Measurements from ENCODE around the gene EXO1. TPM values are rescaled to one million over a fixed set of nuclear protein-coding genes. Genes with fewer than 3 reads are reported as not detected.

EXO1 gene
- total and polyA plus RNA-seq, 5 donors from 2014 or later, result 0.83 to 2.7 (median 2.0) TPM

- Histone ChIP-seq H3K4me3 (ENCODE audit: low read depth, low read length) (no peak overlapping the region), H3K36me3 (ENCODE audit: control insufficient read depth, insufficient read depth, low read length) (no peaks in the 10 kb centered on the region), H3K4me1 (ENCODE audit: control insufficient read depth, insufficient read depth, low read length, poor library complexity, severe bottlenecking) (no peaks in the 10 kb centered on the region), H3K27me3 (ENCODE audit: control insufficient read depth, insufficient read depth, low read length) (no peaks in the 10 kb centered on the region), H3K9me3 (ENCODE audit: control insufficient read depth in 2 of 2, low read length in 2 of 2) (no peaks in the 10 kb centered on the region), H3K27ac (ENCODE audit: insufficient read depth, low read length, poor library complexity, severe bottlenecking) (no peak overlapping the region)
- no peak overlapping the region for H3K4me3 Mint-ChIP-seq
- H3K4me1 Mint-ChIP-seq, result no peaks in the 10 kb centered on the region
- DNase-seq (no peak), ATAC-seq (ENCODE audit: low read depth in 2 of 2) (no peak)
- no peaks in the 10 kb centered on the region for H3K9me3 Mint-ChIP-seq
- H3K36me3 Mint-ChIP-seq, result no peaks in the 10 kb centered on the region
- no peak overlapping the region for H3K27ac Mint-ChIP-seq
- peaks cover 4% of the 10 kb centered on the region for H3K27me3 Mint-ChIP-seq
Measured at GRCh38 chr1:241813768-241814320, 34.2 kb upstream of the EXO1 start.

- H3K4me3 Mint-ChIP-seq, result no peak overlapping the region
- ATAC-seq (ENCODE audit: low read depth in 2 of 2) (no peak), DNase-seq (no peak)
- H3K27ac Mint-ChIP-seq, result no peak overlapping the region
- H3K36me3 Mint-ChIP-seq, result no peaks in the 10 kb centered on the region
- Histone ChIP-seq H3K4me1 (ENCODE audit: control insufficient read depth, insufficient read depth, low read length, poor library complexity, severe bottlenecking) (no peaks in the 10 kb centered on the region), H3K9me3 (ENCODE audit: control insufficient read depth in 2 of 2, low read length in 2 of 2) (no peaks in the 10 kb centered on the region), H3K4me3 (ENCODE audit: low read depth, low read length) (no peak overlapping the region), H3K27me3 (ENCODE audit: control insufficient read depth, insufficient read depth, low read length) (no peaks in the 10 kb centered on the region), H3K36me3 (ENCODE audit: control insufficient read depth, insufficient read depth, low read length) (no peaks in the 10 kb centered on the region), H3K27ac (ENCODE audit: insufficient read depth, low read length, poor library complexity, severe bottlenecking) (no peak overlapping the region)
- H3K9me3 Mint-ChIP-seq, result no peaks in the 10 kb centered on the region
- H3K27me3 Mint-ChIP-seq, result peaks cover 4% of the 10 kb centered on the region
- no peaks in the 10 kb centered on the region for H3K4me1 Mint-ChIP-seq
Measured at GRCh38 chr1:241816008-241816407, 32.0 kb upstream of the EXO1 start.

GRCh38 chr1:241817331-241817792 lies 30.6 kb upstream of the EXO1 start:
- no peaks in the 10 kb centered on the region for H3K4me1 Mint-ChIP-seq
- no peaks in the 10 kb centered on the region for H3K27me3 ChIP-seq (ENCODE audit: control insufficient read depth, insufficient read depth, low read length)
- no peak overlapping the region for H3K4me3 ChIP-seq (ENCODE audit: low read depth, low read length)
- H3K27me3 Mint-ChIP-seq, result peaks cover 4% of the 10 kb centered on the region
- DNase-seq (no peak), ATAC-seq (ENCODE audit: low read depth in 2 of 2) (no peak)
- no peaks in the 10 kb centered on the region for H3K36me3 ChIP-seq (ENCODE audit: control insufficient read depth, insufficient read depth, low read length)
- no peak overlapping the region for H3K4me3 Mint-ChIP-seq
- no peak overlapping the region for H3K27ac Mint-ChIP-seq
- H3K27ac ChIP-seq (ENCODE audit: insufficient read depth, low read length, poor library complexity, severe bottlenecking), result no peak overlapping the region
- H3K36me3 Mint-ChIP-seq, result no peaks in the 10 kb centered on the region
- no peaks in the 10 kb centered on the region for H3K9me3 ChIP-seq (ENCODE audit: control insufficient read depth in 2 of 2, low read length in 2 of 2)
- no peaks in the 10 kb centered on the region for H3K9me3 Mint-ChIP-seq
- no peaks in the 10 kb centered on the region for H3K4me1 ChIP-seq (ENCODE audit: control insufficient read depth, insufficient read depth, low read length, poor library complexity, severe bottlenecking)

- Mint-ChIP-seq H3K4me3 (no peak overlapping the region), H3K4me1 (no peaks in the 10 kb centered on the region), H3K36me3 (no peaks in the 10 kb centered on the region), H3K9me3 (no peaks in the 10 kb centered on the region), H3K27me3 (peaks cover 4% of the 10 kb centered on the region), H3K27ac (peak overlapping the region in 1 of 3 donors; percentile 60)
- no peaks in the 10 kb centered on the region for H3K4me1 ChIP-seq (ENCODE audit: control insufficient read depth, insufficient read depth, low read length, poor library complexity, severe bottlenecking)
- ATAC-seq (ENCODE audit: low read depth in 2 of 2) (no peak), DNase-seq (no peak)
- no peak overlapping the region for H3K27ac ChIP-seq (ENCODE audit: insufficient read depth, low read length, poor library complexity, severe bottlenecking)
- H3K9me3 ChIP-seq (ENCODE audit: control insufficient read depth in 2 of 2, low read length in 2 of 2), result no peaks in the 10 kb centered on the region
- no peak overlapping the region for H3K4me3 ChIP-seq (ENCODE audit: low read depth, low read length)
- H3K36me3 ChIP-seq (ENCODE audit: control insufficient read depth, insufficient read depth, low read length), result no peaks in the 10 kb centered on the region
- H3K27me3 ChIP-seq (ENCODE audit: control insufficient read depth, insufficient read depth, low read length), result no peaks in the 10 kb centered on the region
Measured at GRCh38 chr1:241817956-241818612, 29.9 kb upstream of the EXO1 start.

- no peaks in the 10 kb centered on the region for H3K36me3 Mint-ChIP-seq
- H3K27ac Mint-ChIP-seq, result no peak overlapping the region
- H3K4me3 ChIP-seq (ENCODE audit: low read depth, low read length), result no peak overlapping the region
- no peak overlapping the region for H3K4me3 Mint-ChIP-seq
- no peaks in the 10 kb centered on the region for H3K9me3 Mint-ChIP-seq
- no peaks in the 10 kb centered on the region for H3K27me3 ChIP-seq (ENCODE audit: control insufficient read depth, insufficient read depth, low read length)
- ATAC-seq (ENCODE audit: low read depth in 2 of 2), result no peak
- H3K27ac ChIP-seq (ENCODE audit: insufficient read depth, low read length, poor library complexity, severe bottlenecking), result no peak overlapping the region
- H3K4me1 ChIP-seq (ENCODE audit: control insufficient read depth, insufficient read depth, low read length, poor library complexity, severe bottlenecking), result no peaks in the 10 kb centered on the region
- H3K27me3 Mint-ChIP-seq, result peaks cover 4% of the 10 kb centered on the region
- no peaks in the 10 kb centered on the region for H3K36me3 ChIP-seq (ENCODE audit: control insufficient read depth, insufficient read depth, low read length)
- no peaks in the 10 kb centered on the region for H3K9me3 ChIP-seq (ENCODE audit: control insufficient read depth in 2 of 2, low read length in 2 of 2)
- no peaks in the 10 kb centered on the region for H3K4me1 Mint-ChIP-seq
- DNase-seq, result no peak
Measured at GRCh38 chr1:241819340-241819866, 28.6 kb upstream of the EXO1 start.

- H3K4me3 ChIP-seq (ENCODE audit: low read depth, low read length), result no peak overlapping the region
- H3K27ac Mint-ChIP-seq, result no peak overlapping the region
- DNase-seq (no peak), ATAC-seq (ENCODE audit: low read depth in 2 of 2) (no peak)
- peaks cover 8% of the 10 kb centered on the region for H3K27me3 Mint-ChIP-seq
- no peak overlapping the region for H3K4me3 Mint-ChIP-seq
- no peak overlapping the region for H3K27ac ChIP-seq (ENCODE audit: insufficient read depth, low read length, poor library complexity, severe bottlenecking)
- no peaks in the 10 kb centered on the region for H3K36me3 Mint-ChIP-seq
- no peaks in the 10 kb centered on the region for H3K9me3 Mint-ChIP-seq
- no peaks in the 10 kb centered on the region for H3K36me3 ChIP-seq (ENCODE audit: control insufficient read depth, insufficient read depth, low read length)
- no peaks in the 10 kb centered on the region for H3K4me1 Mint-ChIP-seq
- H3K4me1 ChIP-seq (ENCODE audit: control insufficient read depth, insufficient read depth, low read length, poor library complexity, severe bottlenecking), result no peaks in the 10 kb centered on the region
- no peaks in the 10 kb centered on the region for H3K9me3 ChIP-seq (ENCODE audit: control insufficient read depth in 2 of 2, low read length in 2 of 2)
- no peaks in the 10 kb centered on the region for H3K27me3 ChIP-seq (ENCODE audit: control insufficient read depth, insufficient read depth, low read length)
Measured at GRCh38 chr1:241821363-241821762, 26.6 kb upstream of the EXO1 start.

- ATAC-seq (ENCODE audit: low read depth in 2 of 2), result no peak
- no peak overlapping the region for H3K4me3 Mint-ChIP-seq
- no peaks in the 10 kb centered on the region for H3K27me3 ChIP-seq (ENCODE audit: control insufficient read depth, insufficient read depth, low read length)
- no peaks in the 10 kb centered on the region for H3K9me3 Mint-ChIP-seq
- peaks cover 8% of the 10 kb centered on the region for H3K27me3 Mint-ChIP-seq
- H3K4me3 ChIP-seq (ENCODE audit: low read depth, low read length), result no peak overlapping the region
- H3K27ac ChIP-seq (ENCODE audit: insufficient read depth, low read length, poor library complexity, severe bottlenecking), result no peak overlapping the region
- no peaks in the 10 kb centered on the region for H3K4me1 Mint-ChIP-seq
- DNase-seq, result no peak
- no peaks in the 10 kb centered on the region for H3K36me3 Mint-ChIP-seq
- no peak overlapping the region for H3K27ac Mint-ChIP-seq
- no peaks in the 10 kb centered on the region for H3K36me3 ChIP-seq (ENCODE audit: control insufficient read depth, insufficient read depth, low read length)
- no peaks in the 10 kb centered on the region for H3K4me1 ChIP-seq (ENCODE audit: control insufficient read depth, insufficient read depth, low read length, poor library complexity, severe bottlenecking)
- no peaks in the 10 kb centered on the region for H3K9me3 ChIP-seq (ENCODE audit: control insufficient read depth in 2 of 2, low read length in 2 of 2)
Measured at GRCh38 chr1:241822846-241823245, 25.2 kb upstream of the EXO1 start.

GRCh38 chr1:241823925-241824324 lies 24.1 kb upstream of the EXO1 start:
- Mint-ChIP-seq H3K4me3 (no peak overlapping the region), H3K27ac (no peak overlapping the region), H3K9me3 (no peaks in the 10 kb centered on the region), H3K36me3 (no peaks in the 10 kb centered on the region), H3K4me1 (no peaks in the 10 kb centered on the region), H3K27me3 (peaks cover 4% of the 10 kb centered on the region)
- Histone ChIP-seq H3K27me3 (ENCODE audit: control insufficient read depth, insufficient read depth, low read length) (no peaks in the 10 kb centered on the region), H3K4me3 (ENCODE audit: low read depth, low read length) (no peak overlapping the region), H3K9me3 (ENCODE audit: control insufficient read depth in 2 of 2, low read length in 2 of 2) (no peaks in the 10 kb centered on the region), H3K36me3 (ENCODE audit: control insufficient read depth, insufficient read depth, low read length) (no peaks in the 10 kb centered on the region), H3K4me1 (ENCODE audit: control insufficient read depth, insufficient read depth, low read length, poor library complexity, severe bottlenecking) (no peaks in the 10 kb centered on the region), H3K27ac (ENCODE audit: insufficient read depth, low read length, poor library complexity, severe bottlenecking) (no peak overlapping the region)
- DNase-seq (no peak), ATAC-seq (ENCODE audit: low read depth in 2 of 2) (no peak)
